Measurements from ENCODE around the gene APC2.

The APC2 gene

DNA sequence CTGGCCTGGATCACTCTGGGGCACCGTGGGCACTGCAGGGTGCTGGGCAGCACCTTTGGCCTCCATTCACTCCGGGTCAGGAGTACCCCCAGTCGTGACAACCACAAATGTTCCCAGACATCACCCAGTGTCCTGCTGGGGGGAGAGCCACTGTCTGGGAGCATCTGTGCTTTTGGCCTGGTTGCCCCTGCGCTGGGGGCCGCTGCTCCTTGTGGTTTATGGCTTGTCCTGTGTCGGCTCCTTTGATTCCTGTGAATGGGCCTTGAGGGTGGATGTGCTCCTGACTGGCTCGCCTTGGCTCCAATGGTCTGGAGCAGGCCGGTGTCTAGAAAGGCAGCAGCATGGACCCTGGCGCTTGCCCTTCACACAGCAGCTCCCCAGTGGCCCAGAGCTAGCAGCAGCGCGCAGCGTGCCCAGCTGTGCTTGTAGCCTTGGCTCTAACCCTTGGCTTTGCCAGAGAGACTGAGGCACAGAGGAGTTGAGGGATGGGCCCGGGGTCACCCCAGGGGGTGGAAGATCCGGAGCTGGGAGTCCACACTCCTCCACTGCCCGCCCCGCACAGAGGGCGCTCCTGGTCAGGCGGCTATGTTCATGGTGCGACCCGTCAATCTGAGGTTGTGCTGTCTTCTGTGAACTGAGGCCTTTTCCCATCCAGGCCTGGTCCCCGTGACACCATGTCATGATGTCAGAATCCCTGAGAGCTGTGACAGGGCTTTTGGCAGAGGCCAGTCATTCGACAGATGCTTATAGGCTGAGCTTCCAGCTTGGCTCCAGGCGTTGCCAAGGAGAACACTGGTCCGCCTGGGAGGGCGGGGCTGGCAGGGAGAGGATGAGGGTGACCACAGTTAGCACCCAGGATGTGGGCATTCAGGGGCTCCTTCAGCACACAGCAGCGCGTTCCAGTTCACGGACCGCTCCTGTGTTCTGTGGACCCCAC, 38.4 kb upstream of the APC2 start:
- H3K36me3 ChIP-seq (ENCODE audit: insufficient read depth) = no peaks in the 10 kb centered on the region
- no peak overlapping the region for H3K27ac ChIP-seq
- H3K9ac ChIP-seq = no peak overlapping the region
- H3K4me2 ChIP-seq = no peak overlapping the region
- H3K27me3 ChIP-seq (ENCODE audit: insufficient read depth, low read depth) = no peaks in the 10 kb centered on the region
- H3K4me3 ChIP-seq (IDR thresholded peaks at IDR 0.05; ENCODE audit: insufficient read depth, low read depth, low read length) = no peak overlapping the region
- peaks cover 87% of the 10 kb centered on the region for H3K79me2 ChIP-seq (ENCODE audit: insufficient read depth, low read depth)
- TF ChIP-seq, protein P1, sequence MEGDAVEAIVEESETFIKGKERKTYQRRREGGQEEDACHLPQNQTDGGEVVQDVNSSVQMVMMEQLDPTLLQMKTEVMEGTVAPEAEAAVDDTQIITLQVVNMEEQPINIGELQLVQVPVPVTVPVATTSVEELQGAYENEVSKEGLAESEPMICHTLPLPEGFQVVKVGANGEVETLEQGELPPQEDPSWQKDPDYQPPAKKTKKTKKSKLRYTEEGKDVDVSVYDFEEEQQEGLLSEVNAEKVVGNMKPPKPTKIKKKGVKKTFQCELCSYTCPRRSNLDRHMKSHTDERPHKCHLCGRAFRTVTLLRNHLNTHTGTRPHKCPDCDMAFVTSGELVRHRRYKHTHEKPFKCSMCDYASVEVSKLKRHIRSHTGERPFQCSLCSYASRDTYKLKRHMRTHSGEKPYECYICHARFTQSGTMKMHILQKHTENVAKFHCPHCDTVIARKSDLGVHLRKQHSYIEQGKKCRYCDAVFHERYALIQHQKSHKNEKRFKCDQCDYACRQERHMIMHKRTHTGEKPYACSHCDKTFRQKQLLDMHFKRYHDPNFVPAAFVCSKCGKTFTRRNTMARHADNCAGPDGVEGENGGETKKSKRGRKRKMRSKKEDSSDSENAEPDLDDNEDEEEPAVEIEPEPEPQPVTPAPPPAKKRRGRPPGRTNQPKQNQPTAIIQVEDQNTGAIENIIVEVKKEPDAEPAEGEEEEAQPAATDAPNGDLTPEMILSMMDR (conservative IDR thresholded peaks at IDR 0.05; ENCODE audit: low read depth, low read length) = no peak
- peaks cover 56% of the 10 kb centered on the region for H4K20me1 ChIP-seq (ENCODE audit: insufficient read depth)
- no peak overlapping the region for H2AFZ ChIP-seq (ENCODE audit: low read depth)
- peaks cover 30% of the 10 kb centered on the region for H3K4me1 ChIP-seq (ENCODE audit: low read depth, poor library complexity, severe bottlenecking)

DNA sequence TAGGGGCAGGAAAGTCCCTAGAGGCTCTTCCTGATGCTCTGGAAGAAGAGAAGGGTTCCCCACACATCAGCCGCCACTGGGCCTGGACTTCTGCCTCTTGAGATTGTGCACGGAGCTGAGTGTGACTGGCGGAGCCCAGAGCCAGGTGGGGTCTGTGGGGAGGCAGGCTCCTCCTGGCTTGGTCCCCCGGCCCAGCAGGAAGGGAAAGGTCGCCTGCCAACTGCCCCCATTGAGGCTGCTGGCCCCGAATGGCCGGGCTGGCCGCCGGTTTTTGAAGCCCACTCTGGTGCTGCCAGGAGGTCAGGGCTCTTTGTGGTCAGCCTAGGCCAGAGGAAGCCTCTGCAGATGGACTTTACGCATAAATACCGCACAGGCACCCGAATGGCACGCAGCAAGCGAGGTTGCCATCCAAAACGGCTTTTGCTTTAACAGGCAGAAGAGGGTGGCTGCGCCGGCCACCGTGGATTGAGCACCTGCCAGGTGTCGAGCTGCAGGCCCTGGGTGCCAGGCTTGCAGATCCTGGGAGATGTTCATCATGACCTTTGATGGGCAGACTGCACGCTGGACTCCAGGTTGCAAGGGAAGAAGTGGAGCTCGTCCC, 37.5 kb upstream of the APC2 start:
- Histone ChIP-seq H2AFZ (ENCODE audit: low read depth) (no peak overlapping the region), H4K20me1 (ENCODE audit: insufficient read depth) (peaks cover 56% of the 10 kb centered on the region), H3K79me2 (ENCODE audit: insufficient read depth, low read depth) (peaks cover 96% of the 10 kb centered on the region), H3K36me3 (ENCODE audit: insufficient read depth) (no peaks in the 10 kb centered on the region), H3K9ac (no peak overlapping the region), H3K4me1 (ENCODE audit: low read depth, poor library complexity, severe bottlenecking) (peaks cover 29% of the 10 kb centered on the region), H3K27ac (no peak overlapping the region), H3K4me3 (IDR thresholded peaks at IDR 0.05; ENCODE audit: insufficient read depth, low read depth, low read length) (no peak overlapping the region), H3K4me2 (no peak overlapping the region), H3K27me3 (ENCODE audit: insufficient read depth, low read depth) (no peaks in the 10 kb centered on the region)
- TF ChIP-seq, protein P1 (conservative IDR thresholded peaks at IDR 0.05; ENCODE audit: low read depth, low read length) = no peak

DNA sequence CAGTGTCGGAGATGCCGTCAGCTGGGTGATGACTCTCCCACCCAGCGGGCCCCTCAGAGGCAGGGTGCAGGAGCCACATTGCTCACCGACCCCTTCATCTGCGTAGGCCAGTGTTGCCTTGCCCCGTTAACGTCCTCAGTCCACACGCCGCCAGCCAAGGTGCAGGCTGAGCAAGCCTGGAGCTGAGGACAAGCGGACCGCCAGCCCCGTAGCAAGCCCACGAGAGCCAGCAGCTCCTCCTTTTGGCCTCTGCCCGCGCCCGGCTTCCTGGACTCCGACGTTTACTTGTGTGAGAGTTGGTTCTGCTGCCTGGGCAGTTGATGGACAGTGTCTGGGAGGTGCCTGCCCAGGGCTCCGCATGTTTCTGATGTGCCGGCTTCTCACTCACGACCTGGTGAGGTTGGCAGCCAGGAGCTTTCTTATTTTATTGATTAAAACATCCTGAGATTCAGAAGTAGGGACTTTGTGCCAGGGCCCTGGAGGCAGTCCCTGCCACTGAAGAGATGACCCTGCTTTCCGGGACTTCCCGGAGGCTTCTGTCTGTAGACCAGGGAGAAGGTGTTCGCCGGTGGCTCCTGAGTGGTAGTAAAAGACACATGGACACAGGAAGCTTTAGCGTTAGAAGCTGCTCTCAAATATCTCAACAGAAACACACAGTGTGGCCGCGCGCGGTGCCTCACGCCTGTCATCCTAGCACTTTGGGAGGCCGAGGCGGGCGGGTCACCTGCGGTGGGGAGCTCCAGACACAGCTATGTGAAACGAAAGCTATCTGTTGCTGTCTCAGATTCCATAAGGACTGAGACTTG, 36.7 kb upstream of the APC2 start:
- Histone ChIP-seq H3K27ac (no peak overlapping the region), H4K20me1 (ENCODE audit: insufficient read depth) (peaks cover 61% of the 10 kb centered on the region), H3K27me3 (ENCODE audit: insufficient read depth, low read depth) (no peaks in the 10 kb centered on the region), H3K4me3 (IDR thresholded peaks at IDR 0.05; ENCODE audit: insufficient read depth, low read depth, low read length) (no peak overlapping the region), H3K79me2 (ENCODE audit: insufficient read depth, low read depth) (peaks cover 100% of the 10 kb centered on the region), H3K4me2 (no peak overlapping the region), H2AFZ (ENCODE audit: low read depth) (no peak overlapping the region), H3K4me1 (ENCODE audit: low read depth, poor library complexity, severe bottlenecking) (peaks cover 29% of the 10 kb centered on the region), H3K36me3 (ENCODE audit: insufficient read depth) (no peaks in the 10 kb centered on the region), H3K9ac (no peak overlapping the region)
- TF ChIP-seq, protein P1 (conservative IDR thresholded peaks at IDR 0.05; ENCODE audit: low read depth, low read length) = no peak

DNA sequence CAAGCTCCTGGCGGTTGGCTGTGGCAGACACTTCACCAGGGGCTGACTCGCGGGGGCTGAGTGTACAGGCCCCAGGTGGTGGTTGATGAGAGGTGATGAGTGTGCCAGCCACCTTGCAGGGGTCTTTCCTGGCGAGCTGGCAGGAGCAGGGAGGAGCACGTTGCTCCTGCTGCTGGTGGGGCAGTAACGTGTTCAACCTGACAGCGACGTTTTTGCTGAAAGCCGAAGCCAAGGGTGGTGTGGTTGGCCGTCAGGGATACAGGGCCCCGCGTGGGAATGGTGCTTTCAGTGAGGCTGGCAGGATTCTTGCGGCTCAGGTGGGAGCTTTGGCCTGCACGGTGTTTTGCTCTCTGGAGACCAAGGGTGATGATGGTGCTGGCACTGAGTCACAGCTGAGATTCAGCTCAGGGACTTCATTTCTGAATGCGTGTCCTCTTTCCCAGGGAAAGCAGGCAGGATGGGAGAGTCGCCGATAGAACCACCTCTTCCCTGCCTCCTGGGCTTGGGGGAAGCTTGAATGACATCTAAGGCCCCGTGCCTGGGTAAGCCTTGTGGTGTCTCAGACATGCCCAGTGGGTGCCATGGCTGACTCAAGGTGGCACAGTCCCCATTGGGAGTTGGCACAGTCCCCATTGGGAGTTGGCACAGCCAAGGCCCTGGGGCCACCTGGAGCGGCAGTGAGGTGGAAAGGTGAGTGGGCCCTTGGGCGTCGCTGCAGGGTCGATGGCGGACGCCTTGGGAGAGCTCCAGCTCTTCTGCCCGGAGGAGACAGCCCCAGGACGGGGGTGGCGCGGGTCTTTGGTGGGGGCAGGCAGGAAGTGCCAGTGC, 33.7 kb upstream of the APC2 start:
- TF ChIP-seq, protein P1 (conservative IDR thresholded peaks at IDR 0.05; ENCODE audit: low read depth, low read length) = no peak
- H3K4me3 ChIP-seq (IDR thresholded peaks at IDR 0.05; ENCODE audit: insufficient read depth, low read depth, low read length) = no peak overlapping the region
- H3K27ac ChIP-seq = no peak overlapping the region
- no peaks in the 10 kb centered on the region; the same call in 1 of the 2 replicates for H3K36me3 ChIP-seq (ENCODE audit: insufficient read depth)
- H3K4me2 ChIP-seq = no peak overlapping the region
- H3K9ac ChIP-seq = no peak overlapping the region
- H3K27me3 ChIP-seq (ENCODE audit: insufficient read depth, low read depth) = no peaks in the 10 kb centered on the region
- H3K79me2 ChIP-seq (ENCODE audit: insufficient read depth, low read depth) = peaks cover 89% of the 10 kb centered on the region
- H3K4me1 ChIP-seq (ENCODE audit: low read depth, poor library complexity, severe bottlenecking) = peaks cover 8% of the 10 kb centered on the region
- peaks cover 34% of the 10 kb centered on the region for H4K20me1 ChIP-seq (ENCODE audit: insufficient read depth)
- no peak overlapping the region for H2AFZ ChIP-seq (ENCODE audit: low read depth)
